Cerebellar cortex (tissue), 1 donor: ENCODE results near the gene NCOA4.
"Not testable (repeated sequence)": the region's sequence is repeated elsewhere in the genome, so short reads cannot be mapped to it uniquely, and the experiment has no call there.

Experiments
- DNase-seq: peaks from one replicate; pipeline ENCODE4 v3.0.0-alpha.2; 2015; ENCODE audit warnings: low spot score

Gene NCOA4

GRCh38 chr10:46052057-46052790, 21.8 kb upstream of the NCOA4 start:
- DNase-seq = no peak

GRCh38 chr10:46050941-46051623, 20.7 kb upstream of the NCOA4 start:
- DNase-seq = no peak

DNA sequence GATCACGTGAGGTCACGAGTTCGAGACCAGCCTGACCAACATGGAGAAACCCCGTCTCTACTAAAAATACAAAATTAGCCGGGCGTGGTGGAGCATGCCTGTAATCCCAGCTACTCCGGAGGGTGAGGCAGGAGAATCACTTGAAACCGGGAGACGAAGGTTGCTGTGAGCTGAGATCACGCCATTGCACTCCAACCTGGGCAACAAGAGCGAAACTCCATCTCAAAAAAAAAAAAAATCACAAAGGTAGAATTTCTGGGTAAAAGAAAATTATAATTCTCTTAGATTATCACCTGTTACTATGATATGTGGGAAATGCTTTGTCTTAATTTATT, 19.0 kb upstream of the NCOA4 start:
- DNase-seq = not testable (repeated sequence)

GRCh38 chr10:46048152-46048551, 17.7 kb upstream of the NCOA4 start:
- DNase-seq = no peak

GRCh38 chr10:46046261-46046660, 15.8 kb upstream of the NCOA4 start, which contains the start of gene MSMB:
Gene MSMB (minus strand): TSS chr10:46046269. CDS start chr10:46046237, 32 bp downstream.
- DNase-seq = no peak

DNA sequence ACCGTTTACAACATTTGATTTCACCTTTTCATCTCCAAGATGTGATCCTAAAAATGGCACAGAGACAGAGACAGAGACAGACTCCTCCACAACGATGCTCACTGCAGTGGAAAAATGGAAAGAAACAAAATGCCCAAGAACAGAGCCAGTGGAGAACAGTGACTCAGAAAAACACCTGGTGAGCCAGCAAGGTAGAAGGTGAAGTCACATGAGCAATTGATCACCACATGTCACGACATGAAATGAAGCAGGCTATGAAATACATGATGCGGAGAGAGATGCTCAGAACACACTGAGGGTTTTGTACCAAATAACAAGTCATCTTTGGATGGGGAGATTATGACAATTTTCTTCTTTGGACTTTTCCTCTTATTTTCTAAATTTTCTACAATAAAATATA, 12.1 kb upstream of the NCOA4 start:
- no peak for DNase-seq

DNA sequence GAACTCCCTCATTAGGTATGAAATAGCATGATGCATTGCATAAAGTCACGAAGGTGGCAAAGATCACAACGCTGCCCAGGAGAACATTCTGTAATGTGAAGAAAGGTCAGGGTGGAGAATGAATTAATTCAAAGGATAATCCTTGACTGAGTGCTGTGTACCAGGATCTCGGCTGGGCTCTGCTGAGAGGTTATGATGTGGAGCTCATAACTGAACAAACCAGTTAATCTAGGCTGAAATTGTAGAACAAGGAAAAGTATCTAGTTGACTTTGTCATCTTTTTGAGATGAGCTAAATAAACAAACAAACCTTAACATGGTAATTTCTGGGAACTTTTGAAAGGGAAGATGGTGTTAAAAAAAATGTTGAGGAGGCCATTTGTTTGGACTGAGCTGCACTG, 9.6 kb upstream of the NCOA4 start:
- no peak for DNase-seq

DNA sequence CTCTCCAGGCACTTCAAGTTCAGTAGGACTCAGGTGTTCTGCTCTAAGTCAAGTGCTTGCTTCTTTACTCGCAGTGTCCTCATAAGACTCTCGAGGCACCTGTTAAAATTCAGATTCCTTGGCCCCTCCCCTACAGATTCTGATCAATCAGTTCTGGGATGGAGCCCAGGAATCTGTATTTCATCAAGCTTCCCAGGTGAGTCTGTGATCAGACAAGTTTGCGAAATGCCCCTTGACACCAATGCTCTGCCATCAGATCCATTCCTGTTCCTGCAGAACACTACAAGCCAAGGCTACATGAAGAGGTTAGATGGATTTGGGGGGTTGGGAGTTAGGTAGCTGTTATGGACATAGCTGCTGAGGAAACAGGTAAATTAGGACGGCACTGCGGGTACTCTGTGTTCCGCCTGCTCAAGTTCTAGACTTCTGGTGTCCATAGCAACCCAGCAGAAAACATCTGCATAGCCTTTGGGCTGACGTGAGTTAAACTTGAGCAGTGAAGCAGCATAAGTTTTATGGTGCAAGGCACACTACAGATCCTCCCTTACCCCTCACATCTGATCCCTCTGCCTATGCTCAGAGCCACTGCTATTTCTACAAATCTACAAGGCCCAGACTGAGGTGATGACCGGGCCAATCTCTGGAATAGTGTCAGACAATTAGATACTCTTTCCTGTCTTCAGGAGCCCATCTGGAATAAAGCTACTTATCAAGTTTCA, 6.8 kb upstream of the NCOA4 start:
- no peak for DNase-seq

DNA sequence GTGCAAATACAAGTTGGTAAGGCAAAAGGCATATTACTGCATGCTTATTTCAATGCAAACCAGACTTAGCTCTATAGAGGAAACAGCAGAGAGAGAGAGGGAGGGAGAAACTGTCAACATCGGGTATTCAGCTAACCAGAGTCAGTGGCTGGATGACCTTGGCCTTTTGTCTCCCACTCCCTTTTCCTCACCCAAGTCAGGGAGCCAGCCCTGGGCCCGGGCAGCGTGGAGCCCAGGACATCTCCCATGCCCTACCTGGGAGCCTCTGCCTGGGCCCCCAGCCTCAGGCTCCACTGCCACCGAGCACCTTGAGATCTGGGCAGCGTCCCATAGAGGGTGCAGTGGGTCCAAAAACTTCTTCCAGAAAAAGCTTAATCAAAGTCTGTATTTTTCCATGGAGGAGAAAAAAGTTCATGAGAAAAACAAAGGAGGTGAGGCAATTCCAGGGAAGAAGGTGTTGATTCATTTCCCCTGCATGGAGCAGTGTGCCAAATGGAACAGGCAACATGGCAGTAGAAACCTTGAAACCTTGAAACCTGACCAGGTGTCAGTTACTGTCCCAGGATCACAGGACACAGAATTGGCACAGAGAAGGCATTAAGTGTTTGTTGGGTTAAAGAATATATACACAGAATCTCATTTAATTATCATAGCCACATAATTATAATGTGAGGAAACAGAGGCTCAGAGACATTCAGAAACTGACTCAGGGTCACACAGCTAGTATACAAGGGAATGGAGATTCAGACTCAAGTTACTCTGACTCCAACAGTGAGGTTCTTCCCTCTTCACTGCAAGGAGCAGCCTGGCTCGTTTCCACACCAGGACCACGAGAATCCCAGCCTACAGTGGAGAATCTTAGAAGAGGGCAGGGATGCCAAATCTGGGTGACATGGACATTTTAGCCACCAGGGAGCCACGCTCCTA, 5.8 kb upstream of the NCOA4 start:
- DNase-seq = no peak

DNA sequence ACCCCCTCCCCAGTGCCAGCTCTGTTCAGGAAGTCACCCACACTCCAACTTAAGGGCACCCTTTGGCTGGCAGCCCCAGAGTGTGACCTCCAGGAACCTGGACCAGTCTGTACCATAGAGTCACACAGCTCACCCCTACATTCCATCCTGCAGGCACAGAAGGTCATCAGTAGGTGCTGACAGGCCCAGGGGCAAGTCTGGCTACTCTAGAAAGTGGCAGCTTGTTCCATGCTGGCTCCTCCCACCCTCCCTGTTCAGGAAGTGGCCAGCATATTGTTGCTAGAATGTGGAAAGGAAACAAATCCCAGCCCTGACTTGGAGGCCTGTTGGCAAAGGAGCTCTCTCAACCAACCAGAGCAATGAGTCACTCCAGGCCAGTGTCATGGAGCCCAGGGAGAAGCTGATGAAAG, 3.2 kb upstream of the NCOA4 start:
- no peak for DNase-seq

GRCh38 chr10:46031648-46032532, 1.5 kb upstream of the NCOA4 start:
- DNase-seq = no peak

DNA sequence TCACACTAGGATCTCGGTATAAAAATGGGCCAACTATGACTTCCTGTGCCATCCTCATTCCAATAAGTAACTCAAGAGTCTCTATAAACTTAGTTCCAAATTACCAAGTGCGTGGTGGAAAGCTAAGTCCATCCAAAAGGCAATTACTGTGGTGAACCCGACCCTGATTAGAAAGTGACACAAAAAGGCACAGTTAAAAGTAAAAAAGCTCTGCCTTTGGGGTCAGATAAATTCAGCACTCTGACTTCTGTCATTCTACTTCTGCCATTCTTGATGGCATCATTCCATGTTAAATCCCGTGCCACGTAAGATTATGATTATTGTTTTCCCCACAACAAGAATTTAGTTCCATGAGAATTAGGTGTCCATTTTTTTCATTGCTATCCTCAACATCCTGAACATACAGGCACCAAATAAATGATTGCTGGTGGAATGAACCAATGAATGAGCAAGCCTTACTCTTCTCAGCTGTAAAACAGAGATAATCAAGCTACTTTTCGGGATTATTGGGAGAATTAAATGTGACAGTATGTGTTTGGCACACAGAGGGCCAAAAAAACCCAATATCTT, 877 bp downstream of the NCOA4 start:
- no peak for DNase-seq

DNA sequence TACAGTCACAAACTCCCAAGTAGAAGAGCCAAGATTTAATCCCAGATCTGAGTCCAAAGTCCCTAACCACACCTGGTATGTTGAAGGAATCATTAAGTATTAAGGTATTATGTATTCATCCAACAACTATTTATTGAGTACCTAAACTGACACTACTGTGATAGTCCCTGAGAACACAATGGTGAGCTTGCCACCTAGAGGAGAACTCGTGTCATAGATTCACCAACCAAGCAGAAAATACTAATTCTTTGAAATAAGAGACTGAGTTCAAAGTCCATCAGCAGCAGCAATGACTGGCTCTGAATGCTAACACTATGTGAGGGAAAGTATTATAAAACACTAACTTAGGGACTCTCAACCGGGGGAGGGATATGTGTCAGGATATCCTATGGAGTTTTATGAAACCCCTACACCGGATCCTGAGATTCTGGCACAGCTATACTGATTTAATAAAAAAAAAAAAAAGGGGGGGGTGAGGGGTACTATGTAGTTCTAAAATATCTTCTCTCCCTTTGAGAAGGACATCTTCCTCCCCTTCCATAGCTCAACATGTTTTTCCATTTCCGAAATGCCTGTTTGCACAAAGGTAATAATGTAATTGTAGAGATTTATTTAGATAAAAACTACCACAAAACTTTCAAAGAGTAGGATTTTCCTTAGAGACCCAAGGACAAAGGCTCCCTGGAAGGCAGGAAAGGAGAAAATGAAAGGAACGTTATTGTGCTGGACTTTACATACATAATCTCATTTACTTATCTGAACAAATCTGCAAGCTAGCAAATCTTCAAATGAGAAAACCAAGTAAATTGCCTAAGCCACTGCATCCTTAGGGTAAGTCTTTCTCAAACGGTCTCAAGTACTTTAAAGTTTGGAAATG, 1.6 kb downstream of the NCOA4 start:
- peak; percentile 66 for DNase-seq

- DNase-seq = no peak
Measured at GRCh38 chr10:46026106-46026505, 4.3 kb downstream of the NCOA4 start.

DNA sequence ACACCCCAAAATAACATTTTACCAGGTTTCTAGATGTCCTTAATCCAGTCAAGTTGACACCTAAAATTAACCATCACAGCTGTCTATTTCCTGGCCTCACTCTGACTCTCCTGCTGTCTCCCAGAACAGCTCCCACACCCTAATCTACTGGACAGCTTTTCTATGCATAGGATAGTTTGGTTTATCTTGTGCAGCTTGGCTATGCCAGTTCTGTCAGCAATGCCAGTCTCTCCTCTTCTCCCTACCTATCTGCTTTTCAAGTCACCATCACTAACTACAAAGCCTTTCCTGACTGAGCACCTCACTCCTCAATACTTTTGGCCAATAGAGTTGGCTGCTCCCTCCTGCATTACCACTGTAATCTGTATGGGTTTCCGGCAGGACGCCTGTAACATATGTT, 5.0 kb downstream of the NCOA4 start:
- DNase-seq = no peak

DNA sequence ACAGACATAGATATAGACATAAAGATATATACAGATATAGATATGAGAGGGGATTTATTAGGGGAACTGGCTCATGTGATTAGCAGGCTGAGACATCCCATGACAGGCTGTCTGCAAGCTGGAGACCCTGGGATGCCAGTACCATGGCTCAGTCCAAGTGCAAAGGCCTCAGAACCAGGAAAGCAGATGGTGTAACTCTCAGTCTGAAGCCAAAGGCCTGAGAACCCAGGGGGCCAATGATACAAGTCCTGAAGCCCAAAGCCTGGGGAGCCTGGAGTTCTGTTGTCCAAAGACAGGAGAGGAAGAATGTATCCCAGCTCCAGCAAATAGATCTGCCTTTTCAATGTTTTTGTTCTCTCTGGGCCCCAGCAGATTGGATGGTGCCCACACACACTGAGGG, 5.5 kb downstream of the NCOA4 start:
- peak; percentile 64 for DNase-seq

GRCh38 chr10:46022978-46023702, 7.3 kb downstream of the NCOA4 start:
- DNase-seq = peak; percentile 71

DNA sequence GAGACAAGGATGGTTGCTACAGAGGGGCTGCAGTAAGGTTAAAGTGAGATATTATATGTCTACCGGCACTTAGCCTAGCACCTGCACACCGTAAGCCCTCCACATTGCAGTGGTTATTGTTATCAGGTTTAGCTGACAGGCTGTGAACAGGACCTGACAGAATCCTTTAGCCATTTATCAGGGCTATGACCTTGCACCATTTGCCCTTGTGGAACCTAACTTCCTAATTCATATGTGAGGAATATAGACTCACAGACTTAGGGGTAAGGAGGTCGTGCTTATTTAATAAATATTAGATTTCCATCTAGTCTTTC, 10.1 kb downstream of the NCOA4 start:
- no peak for DNase-seq
